Skeletal muscle tissue (tissue), 4 donors: ENCODE measurements around the gene EOGT. TPM values are rescaled to one million over a fixed set of nuclear protein-coding genes. Genes with fewer than 3 reads are reported as not detected.

Experiments
- H3K27ac ChIP-seq: one replicate; pipeline ENCODE4 v1.7.0; 2013; ENCODE audit warnings: mild to moderate bottlenecking, low read depth, low read length, inconsistent platforms
- H3K27me3 ChIP-seq, 3 donors: one replicate each; pipeline ENCODE4 v1.7.0; 2013; ENCODE audit warnings: low read length in 3 of 3; ENCODE audit not compliant: control insufficient read depth in 3 of 3, insufficient read depth in 3 of 3
- H3K36me3 ChIP-seq, 3 donors: one replicate each; pipeline ENCODE4 v1.7.0; 2013; ENCODE audit warnings: low read length in 3 of 3; ENCODE audit not compliant: control insufficient read depth in 3 of 3, insufficient read depth in 3 of 3
- H3K4me1 ChIP-seq, 3 donors: one replicate each; pipeline ENCODE4 v1.7.0; 2013; ENCODE audit warnings: low read length in 3 of 3, mild to moderate bottlenecking in 3 of 3; ENCODE audit not compliant: control insufficient read depth in 3 of 3, insufficient read depth in 3 of 3
- H3K4me3 ChIP-seq, 3 donors: one replicate each; pipeline ENCODE4 v1.7.0; 2013; ENCODE audit warnings: low read length in 3 of 3
- H3K9ac ChIP-seq, 3 donors: one replicate each; pipeline ENCODE4 v1.7.0; 2013; ENCODE audit warnings: low read length in 3 of 3, mild to moderate bottlenecking in 3 of 3, moderate library complexity in 2 of 3, low read depth in 1 of 3
- H3K9me3 ChIP-seq, 3 donors: one replicate each; pipeline ENCODE4 v1.7.0; 2013; ENCODE audit warnings: low read length in 3 of 3; ENCODE audit not compliant: control insufficient read depth in 3 of 3
- total RNA-seq: library from RNA; depleted of rRNA; stranded (reverse); fragments of >200 nt; gene quantifications from one replicate; pipeline ENCODE4 v1.2.3, GENCODE V29; 2014
- donor health status: Osteomylitis.

Gene EOGT
- total RNA-seq, 1 donor from 2014 or later = 13.0 TPM

DNA sequence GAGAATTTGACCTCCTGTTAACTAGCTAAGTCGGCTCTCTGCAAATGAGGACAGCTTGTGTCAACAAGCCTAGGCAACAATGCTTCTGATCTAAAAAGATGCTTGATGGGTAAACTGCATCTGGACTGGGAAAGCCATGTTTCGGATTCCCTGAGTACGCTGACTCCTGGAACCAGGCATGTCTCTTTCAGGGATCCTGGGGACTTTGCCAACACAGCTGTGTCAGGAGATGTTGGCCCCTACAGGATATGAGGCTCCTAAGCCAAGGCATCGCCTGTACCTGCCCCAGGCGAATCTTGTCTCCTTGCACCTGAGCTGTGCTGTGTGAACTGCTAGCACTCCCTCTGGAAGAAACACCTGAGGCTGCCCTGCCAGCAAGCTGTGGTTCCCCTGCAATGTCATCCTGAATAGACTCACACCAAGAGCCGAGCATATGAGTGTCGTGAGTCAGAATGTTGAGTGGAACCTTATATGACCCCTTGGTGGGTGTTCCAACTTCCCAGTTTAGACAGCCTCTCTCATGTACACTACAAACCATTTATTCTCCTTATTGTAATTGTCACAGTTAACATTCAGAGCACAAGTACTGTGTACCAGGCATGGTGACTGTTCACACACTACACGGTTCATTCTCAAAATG is 17.0 kb downstream of the EOGT start:
- Histone ChIP-seq H3K36me3 (peaks cover 44 to 51% (median 47%) of the 10 kb centered on the region in 3 donors), H3K4me1 (peaks cover 0 to 6% (median 0%) of the 10 kb centered on the region in 3 donors), H3K9ac (peak overlapping the region in 1 of 3 donors; percentile 40), H3K27me3 (no peaks in the 10 kb centered on the region), H3K4me3 (no peak overlapping the region), H3K9me3 (peaks cover 0 to 2% (median 0%) of the 10 kb centered on the region in 3 donors), H3K27ac (no peak overlapping the region)

DNA sequence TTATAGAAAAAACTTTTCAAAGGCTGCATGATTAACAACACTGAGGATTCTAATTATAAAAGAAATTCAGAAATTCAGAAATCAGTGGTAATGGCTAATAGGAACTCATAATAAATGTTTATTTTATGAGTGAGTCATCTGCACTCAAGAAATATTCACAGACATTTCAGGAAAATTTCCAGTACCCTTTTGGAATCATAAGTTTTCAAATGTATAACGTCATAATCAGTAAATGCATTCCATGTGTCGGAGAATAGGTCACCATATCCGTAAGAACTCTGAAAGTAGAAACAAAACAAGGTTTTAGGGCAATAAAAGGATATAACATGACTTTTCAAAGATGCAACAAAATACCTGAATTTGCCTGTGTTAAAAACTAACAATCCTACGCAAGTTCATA is 24.7 kb downstream of the EOGT start:
- H3K4me1 ChIP-seq = no peaks in the 10 kb centered on the region
- H3K9ac ChIP-seq = no peak overlapping the region
- H3K27me3 ChIP-seq = no peaks in the 10 kb centered on the region
- H3K9me3 ChIP-seq = no peaks in the 10 kb centered on the region
- H3K36me3 ChIP-seq = peaks cover 47 to 61% (median 49%) of the 10 kb centered on the region in 3 donors
- no peak overlapping the region for H3K27ac ChIP-seq
- no peak overlapping the region for H3K4me3 ChIP-seq

DNA sequence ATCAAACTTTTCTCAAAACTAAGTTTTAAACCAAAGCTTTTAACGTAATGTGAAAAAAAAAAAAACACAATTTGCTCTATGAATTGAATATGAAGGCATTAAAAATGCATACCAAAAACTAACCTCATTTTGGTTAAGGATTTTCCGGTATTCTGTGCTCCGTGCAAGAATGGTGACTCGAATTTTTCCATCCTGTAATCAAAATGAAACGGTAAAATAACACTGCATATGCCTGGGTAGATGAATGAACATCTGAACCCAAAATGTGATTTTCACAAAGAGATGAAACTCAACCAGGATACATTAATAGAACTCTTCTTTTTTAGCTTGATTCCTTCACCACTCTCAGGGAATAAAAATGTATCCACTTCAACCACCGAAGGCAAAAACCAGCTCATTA is 26.2 kb downstream of the EOGT start:
- H3K27me3 ChIP-seq = no peaks in the 10 kb centered on the region
- H3K4me3 ChIP-seq = no peak overlapping the region
- H3K4me1 ChIP-seq = no peaks in the 10 kb centered on the region
- H3K9ac ChIP-seq = no peak overlapping the region
- H3K9me3 ChIP-seq = no peaks in the 10 kb centered on the region
- H3K36me3 ChIP-seq = peaks cover 49 to 69% (median 58%) of the 10 kb centered on the region in 3 donors
- no peak overlapping the region for H3K27ac ChIP-seq

DNA sequence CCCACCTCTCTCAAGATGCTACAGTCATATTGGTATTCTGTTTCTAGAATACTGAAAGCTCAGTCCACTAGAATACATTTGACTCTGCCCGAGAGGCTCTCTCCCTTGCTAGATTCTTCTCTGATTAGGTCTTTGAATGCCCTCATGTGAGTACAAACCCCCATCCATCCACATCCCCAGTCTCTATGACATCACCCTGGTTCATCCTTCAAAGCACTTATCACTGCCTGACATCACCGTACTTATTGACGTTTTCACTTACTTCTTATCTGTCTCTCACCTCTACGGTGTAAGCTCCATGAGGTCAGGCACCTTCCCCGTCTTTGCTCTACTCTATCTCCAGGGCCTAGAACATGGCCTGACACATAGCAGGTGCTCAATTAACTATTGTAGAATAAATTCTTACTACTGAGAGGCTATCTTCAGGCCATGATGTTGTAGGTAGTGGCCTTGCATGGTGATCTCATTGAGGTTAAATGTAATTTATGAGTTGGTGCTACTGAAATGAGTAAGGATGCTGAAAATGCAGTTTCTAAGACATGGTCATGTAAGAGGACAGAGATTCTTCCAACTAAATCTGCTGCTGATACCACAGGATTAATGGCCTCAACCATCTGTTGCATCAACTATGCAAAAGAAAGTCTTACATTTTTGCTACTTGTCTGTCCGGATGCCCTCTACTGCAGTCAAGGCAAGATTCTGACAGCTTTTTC is 26.8 kb downstream of the EOGT start:
- Histone ChIP-seq H3K9me3 (no peaks in the 10 kb centered on the region), H3K36me3 (peaks cover 47 to 71% (median 58%) of the 10 kb centered on the region in 3 donors), H3K4me1 (no peaks in the 10 kb centered on the region), H3K9ac (no peak overlapping the region), H3K27me3 (no peaks in the 10 kb centered on the region), H3K27ac (no peak overlapping the region), H3K4me3 (no peak overlapping the region)

DNA sequence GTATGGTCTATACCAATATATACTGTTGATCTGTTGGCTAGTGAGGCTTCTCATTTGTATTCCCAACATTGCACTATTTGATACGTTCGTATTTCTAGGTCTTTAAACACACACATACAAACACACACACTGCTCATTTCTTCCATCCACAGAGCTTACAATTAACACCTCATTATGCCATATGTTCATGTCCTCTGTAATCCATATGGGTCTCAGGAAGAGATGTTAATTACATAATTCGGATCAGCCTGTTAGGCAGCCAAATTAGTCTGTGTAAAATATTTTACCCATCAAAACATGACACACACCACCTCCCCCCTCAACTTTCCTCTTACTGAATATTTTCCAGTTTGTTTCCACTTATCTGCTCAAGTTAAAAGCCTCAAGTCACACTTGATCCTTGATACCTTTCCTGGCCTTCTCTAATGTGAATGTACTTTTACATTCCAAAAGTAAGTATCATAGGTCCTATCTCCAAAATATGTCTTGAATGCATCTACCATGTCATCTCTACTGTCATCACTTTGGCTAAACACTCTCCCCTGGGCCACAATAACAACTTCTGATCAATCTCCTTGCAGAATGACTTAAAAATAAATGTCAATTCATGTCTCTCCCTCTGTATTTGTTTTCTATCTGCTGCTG is 28.2 kb downstream of the EOGT start:
- no peak overlapping the region for H3K9ac ChIP-seq
- H3K4me3 ChIP-seq = no peak overlapping the region
- no peaks in the 10 kb centered on the region for H3K27me3 ChIP-seq
- no peaks in the 10 kb centered on the region for H3K9me3 ChIP-seq
- peaks cover 60 to 78% (median 67%) of the 10 kb centered on the region in 3 donors for H3K36me3 ChIP-seq
- no peak overlapping the region for H3K27ac ChIP-seq
- H3K4me1 ChIP-seq = no peaks in the 10 kb centered on the region

DNA sequence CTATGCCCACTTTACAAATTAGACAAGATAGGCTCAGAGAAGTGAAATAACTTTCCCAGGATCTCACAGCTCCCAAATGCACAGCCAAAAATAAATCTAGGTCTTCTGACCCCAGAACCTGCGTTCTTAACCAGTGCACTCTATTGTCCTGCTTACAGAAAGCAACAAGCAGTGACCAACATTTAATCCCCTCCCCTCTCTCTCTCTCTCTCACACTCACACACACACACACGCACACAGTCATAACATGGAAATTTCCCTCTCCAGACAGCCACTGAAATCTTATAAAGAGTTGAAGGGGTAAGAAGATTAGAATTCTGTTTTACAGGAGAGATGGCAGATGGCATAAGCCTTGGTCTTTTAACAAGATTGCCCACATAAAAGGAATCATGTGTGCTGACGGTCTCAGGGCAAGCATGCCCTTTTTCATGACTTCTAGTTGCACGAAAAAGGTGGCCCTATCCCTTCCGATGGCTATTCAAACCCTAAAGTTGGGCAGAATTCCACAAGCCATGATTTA is 29.4 kb downstream of the EOGT start:
- peaks cover 69 to 88% (median 77%) of the 10 kb centered on the region in 3 donors for H3K36me3 ChIP-seq
- no peak overlapping the region for H3K4me3 ChIP-seq

DNA sequence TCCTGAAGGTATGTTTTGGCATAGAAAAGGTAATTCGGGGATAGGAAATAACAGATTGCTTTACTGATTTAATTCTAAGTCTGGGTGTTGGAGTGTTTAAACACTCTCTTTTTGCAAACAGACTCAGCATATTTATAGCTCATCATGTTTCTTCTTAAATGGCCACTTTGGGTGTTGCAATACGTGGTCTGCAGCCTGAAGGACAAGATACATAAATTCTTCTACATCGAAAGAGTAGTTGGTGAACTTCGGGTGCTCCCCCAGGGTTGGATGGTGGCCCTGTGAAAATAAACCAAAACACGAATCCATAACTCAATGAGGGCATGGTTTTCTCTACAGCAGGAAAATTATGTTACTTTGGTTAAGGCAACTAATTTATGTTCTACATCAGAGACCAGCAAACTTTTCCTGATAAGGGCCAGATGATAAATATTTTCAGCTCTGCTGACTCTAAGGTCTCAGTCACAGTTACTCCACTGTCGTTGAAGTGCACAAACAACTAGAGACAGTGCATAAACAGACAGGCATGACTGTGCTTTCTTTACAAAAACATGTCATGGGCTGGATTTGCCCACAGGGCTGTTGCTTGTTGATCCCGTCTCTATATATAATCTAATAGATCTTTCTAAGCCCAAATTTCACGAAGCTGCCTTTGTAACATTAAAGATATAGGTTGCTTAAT is 35.9 kb downstream of the EOGT start:
- Histone ChIP-seq H3K27ac (no peak overlapping the region), H3K9me3 (no peaks in the 10 kb centered on the region), H3K36me3 (peaks cover 41 to 60% (median 57%) of the 10 kb centered on the region in 3 donors), H3K4me3 (no peak overlapping the region), H3K27me3 (no peaks in the 10 kb centered on the region), H3K4me1 (no peaks in the 10 kb centered on the region), H3K9ac (no peak overlapping the region)

More for the DNA sequence above, 29.4 kb downstream of the EOGT start:
- Histone ChIP-seq H3K9me3 (no peaks in the 10 kb centered on the region), H3K4me1 (no peaks in the 10 kb centered on the region), H3K27ac (no peak overlapping the region), H3K27me3 (no peaks in the 10 kb centered on the region), H3K9ac (no peak overlapping the region)

DNA sequence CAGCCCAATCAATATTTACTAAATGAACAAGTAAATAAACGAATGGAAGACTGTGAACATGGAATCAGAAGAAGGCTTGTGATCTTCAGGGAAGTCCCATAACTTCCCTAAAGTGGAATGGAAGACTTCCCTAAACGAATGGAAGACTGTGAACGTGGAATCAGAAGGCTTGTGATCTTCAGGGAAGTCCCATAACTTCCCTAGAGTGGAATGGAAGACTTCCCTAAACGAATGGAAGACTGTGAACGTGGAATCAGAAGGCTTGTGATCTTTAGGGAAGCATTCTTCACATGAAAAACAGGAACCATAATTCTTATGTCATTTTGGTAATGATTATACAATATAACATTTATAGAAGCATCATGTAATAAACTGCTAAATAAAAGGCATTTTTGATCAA is 38.8 kb downstream of the EOGT start:
- peaks cover 24 to 37% (median 34%) of the 10 kb centered on the region in 3 donors for H3K36me3 ChIP-seq
- no peak overlapping the region for H3K4me3 ChIP-seq
- peaks cover 0 to 5% (median 0%) of the 10 kb centered on the region in 3 donors for H3K27me3 ChIP-seq
- no peak overlapping the region for H3K27ac ChIP-seq
- H3K9me3 ChIP-seq = no peaks in the 10 kb centered on the region
- H3K4me1 ChIP-seq = no peaks in the 10 kb centered on the region
- H3K9ac ChIP-seq = no peak overlapping the region

DNA sequence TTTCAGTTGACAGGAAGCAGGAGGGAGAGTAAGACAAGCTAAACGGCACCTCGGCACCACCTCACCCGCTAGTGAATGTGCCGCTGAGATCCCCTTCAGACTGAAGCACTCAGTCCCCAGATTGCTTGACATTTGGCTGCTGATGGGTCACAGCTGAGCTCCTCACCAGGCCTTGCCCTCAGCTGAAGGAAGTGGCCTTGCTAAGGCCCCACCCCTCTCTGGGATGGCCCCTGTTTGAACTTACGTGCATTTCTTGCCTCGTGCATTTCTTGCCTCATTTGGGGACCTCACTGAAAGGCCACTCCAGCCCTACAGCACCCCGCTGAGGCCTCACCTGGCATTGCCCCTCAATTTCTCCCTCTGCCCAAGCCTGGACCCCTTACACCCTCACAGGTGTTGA is 39.8 kb downstream of the EOGT start:
- H3K36me3 ChIP-seq = peaks cover 15 to 27% (median 24%) of the 10 kb centered on the region in 3 donors

More for the DNA sequence above, 39.8 kb downstream of the EOGT start:
- H3K9me3 ChIP-seq = no peaks in the 10 kb centered on the region
- no peak overlapping the region for H3K9ac ChIP-seq
- H3K4me1 ChIP-seq = no peaks in the 10 kb centered on the region
- H3K27ac ChIP-seq = no peak overlapping the region
- peaks cover 0 to 5% (median 3%) of the 10 kb centered on the region in 3 donors for H3K27me3 ChIP-seq
- H3K4me3 ChIP-seq = no peak overlapping the region
